Mononuclear cell (primary cell): ENCODE results near the gene TENM4. TPM values are rescaled to one million over a fixed set of nuclear protein-coding genes. Genes with fewer than 3 reads are reported as not detected.

ENCODE experiments used
- H3K27me3 ChIP-seq: 2 replicates; pipeline ENCODE4 v1.6.0; 2011; ENCODE audit warnings: low read length, control low read depth; ENCODE audit not compliant: insufficient read depth
- H3K4me1 ChIP-seq: 2 replicates; pipeline ENCODE4 v1.5.1; 2011; ENCODE audit warnings: mild to moderate bottlenecking, low read length, control low read depth; ENCODE audit not compliant: insufficient read depth
- H3K4me3 ChIP-seq: 2 replicates; pipeline ENCODE4 v1.5.1; 2011; ENCODE audit warnings: mild to moderate bottlenecking, low read length, moderate library complexity
- H3K9me3 ChIP-seq: 2 replicates; pipeline ENCODE4 v1.5.1; 2011; ENCODE audit warnings: low read depth, mild to moderate bottlenecking, control low read depth, low read length
- total RNA-seq: library from RNA; depleted of rRNA; stranded (reverse); fragments of >200 nt; gene quantifications from one replicate; pipeline ENCODE4 v1.2.3, GENCODE V29; 2012

Gene TENM4
- total RNA-seq, 1 donor: 0.63 TPM

DNA sequence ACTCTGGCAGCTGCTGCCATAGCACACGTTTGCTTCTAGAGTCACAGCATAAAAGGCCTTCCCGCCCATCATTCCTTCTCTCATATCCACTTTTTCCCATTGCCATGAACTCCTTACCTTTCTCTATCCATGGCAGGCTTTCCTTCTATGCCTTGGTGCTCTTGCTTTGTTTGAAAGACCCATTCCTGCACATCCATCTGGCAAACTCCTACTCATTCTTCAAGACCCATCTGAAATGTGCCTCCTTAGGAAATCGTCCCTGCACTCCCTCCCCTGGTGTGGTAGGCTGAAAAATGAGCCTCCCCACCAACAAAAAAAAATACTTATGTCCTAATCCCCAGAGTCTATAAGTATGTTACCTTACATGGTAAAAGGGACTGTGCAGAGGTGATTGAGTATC lies 100.3 kb downstream of the TENM4 start:
- H3K27me3 ChIP-seq: no peaks in the 10 kb centered on the region
- no peaks in the 10 kb centered on the region for H3K4me1 ChIP-seq
- no peak overlapping the region for H3K4me3 ChIP-seq
- no peaks in the 10 kb centered on the region for H3K9me3 ChIP-seq

- no peaks in the 10 kb centered on the region for H3K4me1 ChIP-seq
- no peak overlapping the region for H3K4me3 ChIP-seq
- H3K9me3 ChIP-seq: no peaks in the 10 kb centered on the region
- H3K27me3 ChIP-seq: no peaks in the 10 kb centered on the region
These were observed 103.9 kb downstream of the TENM4 start for GRCh38 chr11:79336797-79337517.

GRCh38 chr11:79335681-79336080 lies 105.1 kb downstream of the TENM4 start:
- no peaks in the 10 kb centered on the region for H3K4me1 ChIP-seq
- H3K4me3 ChIP-seq: no peak overlapping the region

DNA sequence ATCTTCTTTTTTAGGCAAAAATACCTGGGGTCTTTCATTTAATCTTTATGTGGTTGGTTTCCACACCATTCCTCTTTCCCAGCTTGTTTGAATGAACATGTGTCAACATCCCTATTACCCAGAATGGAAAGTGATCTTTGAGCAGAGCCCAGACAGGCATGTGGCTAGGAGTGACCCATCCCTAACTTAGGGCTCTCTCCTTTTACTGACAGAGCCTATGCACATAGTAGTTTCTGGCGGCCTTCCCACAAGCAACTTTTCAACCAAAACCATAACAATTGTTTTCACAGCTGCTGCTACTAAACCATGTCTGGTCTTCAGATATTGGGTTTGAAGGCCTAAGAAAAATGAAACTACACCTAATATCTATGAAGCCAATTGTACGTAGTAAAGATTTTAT lies 107.5 kb downstream of the TENM4 start:
- H3K9me3 ChIP-seq: no peaks in the 10 kb centered on the region
- H3K4me3 ChIP-seq: no peak overlapping the region
- H3K27me3 ChIP-seq: no peaks in the 10 kb centered on the region
- no peaks in the 10 kb centered on the region for H3K4me1 ChIP-seq

More at GRCh38 chr11:79335681-79336080, 105.1 kb downstream of the TENM4 start:
- Histone ChIP-seq H3K9me3 (no peaks in the 10 kb centered on the region), H3K27me3 (no peaks in the 10 kb centered on the region)

- Histone ChIP-seq H3K9me3 (no peaks in the 10 kb centered on the region), H3K4me3 (no peak overlapping the region), H3K27me3 (no peaks in the 10 kb centered on the region), H3K4me1 (no peaks in the 10 kb centered on the region)
These were observed 108.8 kb downstream of the TENM4 start for GRCh38 chr11:79332017-79332416.

DNA sequence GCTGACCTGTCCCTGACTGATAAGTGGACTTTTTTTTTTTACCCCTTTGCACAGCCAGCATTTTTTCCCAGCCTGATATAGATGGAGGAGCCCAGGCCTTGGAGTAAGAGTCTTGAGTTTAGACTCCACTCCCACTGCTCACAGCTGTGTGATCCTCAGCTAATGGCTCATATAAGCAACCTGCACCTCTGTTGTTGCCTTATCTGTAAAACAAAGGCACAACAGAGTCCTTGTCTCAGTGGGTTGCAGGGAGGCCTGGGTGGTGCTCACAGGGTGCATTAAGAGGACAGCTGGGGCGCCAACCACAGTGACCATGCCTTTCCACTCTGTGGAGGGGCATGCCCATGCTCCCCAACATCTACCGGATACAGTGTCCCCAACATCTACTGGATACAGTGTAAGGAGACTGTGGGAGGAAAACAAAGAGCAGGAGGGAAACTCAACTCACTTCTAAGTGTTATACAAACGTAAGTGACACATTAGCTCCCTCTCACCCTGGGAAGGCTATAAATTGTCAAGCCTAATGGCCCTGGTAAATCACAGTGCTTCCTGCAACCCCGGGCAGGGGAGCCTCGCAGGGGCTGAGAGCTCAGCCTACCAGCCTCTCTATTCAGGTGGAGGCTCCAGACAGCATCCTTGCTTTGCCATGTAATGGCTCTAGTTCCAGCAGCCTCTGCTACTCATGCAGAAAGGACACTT lies 109.5 kb downstream of the TENM4 start:
- no peaks in the 10 kb centered on the region for H3K27me3 ChIP-seq
- no peaks in the 10 kb centered on the region for H3K4me1 ChIP-seq
- H3K4me3 ChIP-seq: no peak overlapping the region
- no peaks in the 10 kb centered on the region for H3K9me3 ChIP-seq

- H3K27me3 ChIP-seq: no peaks in the 10 kb centered on the region
- H3K9me3 ChIP-seq: no peaks in the 10 kb centered on the region
- H3K4me1 ChIP-seq: no peaks in the 10 kb centered on the region
- no peak overlapping the region for H3K4me3 ChIP-seq
These were observed 110.2 kb downstream of the TENM4 start for GRCh38 chr11:79330651-79331050.

DNA sequence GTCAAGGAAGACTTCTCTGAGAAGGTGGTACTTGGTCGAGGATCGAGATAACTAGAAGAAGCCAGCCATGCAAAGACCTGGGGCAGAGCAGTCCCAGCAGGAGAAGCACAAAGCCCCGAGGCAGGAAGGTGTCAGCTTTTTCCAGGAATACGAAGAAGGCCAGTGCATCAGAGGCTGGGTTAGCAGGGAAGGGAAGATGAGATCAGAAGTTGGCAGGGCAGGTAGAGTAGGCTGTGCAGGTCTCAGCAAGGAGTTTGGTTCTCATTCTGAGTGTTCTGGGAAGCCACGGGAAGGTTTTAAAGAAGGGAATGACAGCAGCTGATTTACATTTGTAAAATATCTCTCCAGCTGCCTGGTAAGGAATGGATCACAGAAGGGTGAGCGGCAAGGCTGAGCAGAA lies 111.3 kb downstream of the TENM4 start:
- no peaks in the 10 kb centered on the region for H3K4me1 ChIP-seq
- H3K4me3 ChIP-seq: no peak overlapping the region
- H3K27me3 ChIP-seq: no peaks in the 10 kb centered on the region
- H3K9me3 ChIP-seq: no peaks in the 10 kb centered on the region

DNA sequence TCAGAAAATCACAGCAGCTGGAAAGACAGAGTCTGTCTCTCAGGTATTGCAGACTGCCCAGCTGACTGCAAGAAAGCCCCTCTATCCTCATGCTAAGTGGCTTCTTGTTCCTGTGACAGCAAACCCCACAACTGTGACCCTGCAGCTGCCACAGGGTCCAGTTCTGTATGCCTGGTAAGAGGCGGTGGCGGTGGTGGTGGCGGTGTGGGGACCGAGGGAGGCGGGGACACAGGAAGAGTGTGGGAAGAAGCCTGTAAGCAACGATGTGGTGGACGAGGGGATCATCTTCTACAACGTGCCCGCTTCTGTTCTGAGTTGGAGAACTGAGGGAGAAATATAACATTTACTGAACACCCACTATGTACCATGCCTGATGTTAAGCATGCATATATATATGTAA lies 112.4 kb downstream of the TENM4 start:
- Histone ChIP-seq H3K27me3 (no peaks in the 10 kb centered on the region), H3K4me3 (no peak overlapping the region), H3K9me3 (no peaks in the 10 kb centered on the region), H3K4me1 (no peaks in the 10 kb centered on the region)

- H3K4me3 ChIP-seq: no peak overlapping the region
- no peaks in the 10 kb centered on the region for H3K9me3 ChIP-seq
- H3K4me1 ChIP-seq: no peaks in the 10 kb centered on the region
- H3K27me3 ChIP-seq: no peaks in the 10 kb centered on the region
These were observed 115.0 kb downstream of the TENM4 start for GRCh38 chr11:79325851-79326250.

- Histone ChIP-seq H3K4me3 (no peak overlapping the region), H3K27me3 (no peaks in the 10 kb centered on the region), H3K4me1 (no peaks in the 10 kb centered on the region), H3K9me3 (no peaks in the 10 kb centered on the region)
These were observed 119.6 kb downstream of the TENM4 start for GRCh38 chr11:79321263-79321662.

DNA sequence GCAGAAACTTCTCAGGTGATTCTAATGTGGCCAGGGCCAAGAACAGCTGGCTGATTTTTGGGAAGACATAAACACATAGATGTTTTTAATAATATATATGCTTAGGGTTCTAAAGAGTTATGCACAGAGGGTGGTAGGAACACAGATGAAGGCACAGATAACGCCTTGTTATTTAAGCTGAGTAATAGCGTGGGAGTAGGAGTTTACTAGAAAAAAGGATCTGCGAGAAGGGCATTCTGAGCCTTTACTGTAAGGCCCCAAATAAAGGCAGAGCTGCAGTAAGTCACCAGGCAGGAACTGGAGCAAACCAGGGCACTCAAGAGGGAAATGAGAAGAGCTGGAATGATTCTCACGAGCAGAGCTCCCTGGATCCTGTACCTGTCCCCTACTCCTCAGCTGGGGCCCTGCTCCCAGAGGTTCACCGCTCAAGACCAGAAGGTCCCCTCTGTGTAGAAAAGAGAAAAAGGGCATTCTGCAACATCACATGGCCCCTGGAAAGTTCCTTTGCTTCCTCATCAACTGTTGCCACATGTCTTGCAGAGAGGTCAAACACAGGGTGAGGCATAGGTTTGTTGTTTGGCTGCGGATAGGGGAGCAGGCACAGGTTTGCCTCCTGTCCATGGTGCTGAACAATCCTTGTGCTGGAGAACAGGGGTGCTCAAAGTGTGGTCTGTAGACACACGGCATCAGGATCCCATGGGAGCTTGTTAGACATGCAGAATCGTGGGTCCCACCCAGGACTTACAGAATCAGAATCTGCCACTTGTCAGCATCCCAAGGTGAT lies 125.7 kb downstream of the TENM4 start:
- H3K9me3 ChIP-seq: no peaks in the 10 kb centered on the region
- no peak overlapping the region for H3K4me3 ChIP-seq
- H3K27me3 ChIP-seq: no peaks in the 10 kb centered on the region
- H3K4me1 ChIP-seq: no peaks in the 10 kb centered on the region

GRCh38 chr11:79313530-79313913 lies 127.3 kb downstream of the TENM4 start:
- H3K27me3 ChIP-seq: no peaks in the 10 kb centered on the region
- no peaks in the 10 kb centered on the region for H3K9me3 ChIP-seq
- H3K4me3 ChIP-seq: no peak overlapping the region
- no peaks in the 10 kb centered on the region for H3K4me1 ChIP-seq

DNA sequence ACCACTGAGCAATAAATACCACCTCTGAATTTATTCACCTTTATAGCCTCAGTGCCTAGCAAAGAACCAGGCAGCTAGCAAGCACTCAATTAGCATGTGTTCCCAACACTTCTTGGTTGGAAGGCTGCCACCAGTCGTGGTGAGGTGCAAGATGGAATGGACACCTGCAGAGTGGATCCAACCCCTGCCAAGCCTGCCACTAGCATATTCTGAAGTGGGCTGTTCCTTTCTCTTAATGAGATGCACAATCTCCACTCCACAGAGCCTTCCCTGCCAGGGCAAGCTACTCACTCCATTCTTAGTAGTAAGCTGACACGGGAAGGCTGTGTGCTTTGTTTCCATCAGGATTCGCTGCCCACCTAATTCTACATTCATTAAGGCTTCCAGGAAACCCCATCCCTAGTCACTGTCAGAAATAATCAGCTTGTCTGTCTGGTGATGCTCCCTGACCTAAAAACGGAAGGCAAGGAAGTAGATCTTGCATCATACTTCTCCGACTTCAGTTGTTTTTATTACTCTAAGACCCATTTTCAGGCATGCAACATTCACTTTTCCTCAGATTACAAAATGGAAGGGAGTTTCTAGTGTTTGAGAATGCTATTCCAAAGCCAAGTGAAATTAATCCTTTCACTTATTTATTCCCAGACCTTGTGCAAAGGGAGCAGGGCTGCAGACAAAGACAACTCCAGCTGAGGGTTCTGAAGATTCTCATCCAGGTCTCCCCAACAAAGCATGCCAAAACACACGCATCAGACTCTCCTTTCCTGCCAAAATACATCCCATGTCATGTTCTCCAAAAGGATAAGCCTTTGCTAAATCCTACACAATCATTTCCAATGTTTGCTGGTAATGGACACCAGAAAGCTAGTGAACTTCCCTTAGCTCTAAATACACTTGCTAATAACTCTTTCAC lies 128.0 kb downstream of the TENM4 start:
- H3K27me3 ChIP-seq: no peaks in the 10 kb centered on the region
- H3K4me1 ChIP-seq: no peaks in the 10 kb centered on the region
- no peak overlapping the region for H3K4me3 ChIP-seq
- H3K9me3 ChIP-seq: no peaks in the 10 kb centered on the region
